ENCODE results near the gene ATXN7. TPM values are rescaled to one million over a fixed set of nuclear protein-coding genes. Genes with fewer than 3 reads are reported as not detected.

ATXN7 gene
- polyA plus RNA-seq, 1 donor from 2014 or later, result 6.7 TPM

DNA sequence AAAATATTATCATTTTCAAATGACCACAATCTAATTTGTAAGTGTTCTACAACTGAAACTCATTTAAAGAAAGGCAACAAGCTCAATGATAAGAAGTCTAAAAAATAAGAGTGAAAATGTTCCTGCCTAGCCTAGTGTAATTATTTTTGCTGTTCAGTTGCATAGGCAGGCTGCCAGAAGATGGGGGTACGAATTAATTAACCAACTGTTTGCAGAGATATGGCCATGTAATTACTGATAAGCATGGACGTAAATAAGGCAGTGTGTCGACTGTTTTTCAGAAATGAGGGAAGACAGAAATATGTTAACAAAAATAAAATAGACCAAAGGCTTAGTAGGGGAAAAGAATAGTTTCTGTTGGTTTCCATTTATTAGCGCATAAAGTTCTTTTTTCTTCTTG, 73.3 kb downstream of the ATXN7 start (continued):
- TF ChIP-seq, protein P1, sequence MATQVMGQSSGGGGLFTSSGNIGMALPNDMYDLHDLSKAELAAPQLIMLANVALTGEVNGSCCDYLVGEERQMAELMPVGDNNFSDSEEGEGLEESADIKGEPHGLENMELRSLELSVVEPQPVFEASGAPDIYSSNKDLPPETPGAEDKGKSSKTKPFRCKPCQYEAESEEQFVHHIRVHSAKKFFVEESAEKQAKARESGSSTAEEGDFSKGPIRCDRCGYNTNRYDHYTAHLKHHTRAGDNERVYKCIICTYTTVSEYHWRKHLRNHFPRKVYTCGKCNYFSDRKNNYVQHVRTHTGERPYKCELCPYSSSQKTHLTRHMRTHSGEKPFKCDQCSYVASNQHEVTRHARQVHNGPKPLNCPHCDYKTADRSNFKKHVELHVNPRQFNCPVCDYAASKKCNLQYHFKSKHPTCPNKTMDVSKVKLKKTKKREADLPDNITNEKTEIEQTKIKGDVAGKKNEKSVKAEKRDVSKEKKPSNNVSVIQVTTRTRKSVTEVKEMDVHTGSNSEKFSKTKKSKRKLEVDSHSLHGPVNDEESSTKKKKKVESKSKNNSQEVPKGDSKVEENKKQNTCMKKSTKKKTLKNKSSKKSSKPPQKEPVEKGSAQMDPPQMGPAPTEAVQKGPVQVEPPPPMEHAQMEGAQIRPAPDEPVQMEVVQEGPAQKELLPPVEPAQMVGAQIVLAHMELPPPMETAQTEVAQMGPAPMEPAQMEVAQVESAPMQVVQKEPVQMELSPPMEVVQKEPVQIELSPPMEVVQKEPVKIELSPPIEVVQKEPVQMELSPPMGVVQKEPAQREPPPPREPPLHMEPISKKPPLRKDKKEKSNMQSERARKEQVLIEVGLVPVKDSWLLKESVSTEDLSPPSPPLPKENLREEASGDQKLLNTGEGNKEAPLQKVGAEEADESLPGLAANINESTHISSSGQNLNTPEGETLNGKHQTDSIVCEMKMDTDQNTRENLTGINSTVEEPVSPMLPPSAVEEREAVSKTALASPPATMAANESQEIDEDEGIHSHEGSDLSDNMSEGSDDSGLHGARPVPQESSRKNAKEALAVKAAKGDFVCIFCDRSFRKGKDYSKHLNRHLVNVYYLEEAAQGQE (IDR thresholded peaks at IDR 0.05; ENCODE audit: borderline replicate concordance), result no peak

DNA sequence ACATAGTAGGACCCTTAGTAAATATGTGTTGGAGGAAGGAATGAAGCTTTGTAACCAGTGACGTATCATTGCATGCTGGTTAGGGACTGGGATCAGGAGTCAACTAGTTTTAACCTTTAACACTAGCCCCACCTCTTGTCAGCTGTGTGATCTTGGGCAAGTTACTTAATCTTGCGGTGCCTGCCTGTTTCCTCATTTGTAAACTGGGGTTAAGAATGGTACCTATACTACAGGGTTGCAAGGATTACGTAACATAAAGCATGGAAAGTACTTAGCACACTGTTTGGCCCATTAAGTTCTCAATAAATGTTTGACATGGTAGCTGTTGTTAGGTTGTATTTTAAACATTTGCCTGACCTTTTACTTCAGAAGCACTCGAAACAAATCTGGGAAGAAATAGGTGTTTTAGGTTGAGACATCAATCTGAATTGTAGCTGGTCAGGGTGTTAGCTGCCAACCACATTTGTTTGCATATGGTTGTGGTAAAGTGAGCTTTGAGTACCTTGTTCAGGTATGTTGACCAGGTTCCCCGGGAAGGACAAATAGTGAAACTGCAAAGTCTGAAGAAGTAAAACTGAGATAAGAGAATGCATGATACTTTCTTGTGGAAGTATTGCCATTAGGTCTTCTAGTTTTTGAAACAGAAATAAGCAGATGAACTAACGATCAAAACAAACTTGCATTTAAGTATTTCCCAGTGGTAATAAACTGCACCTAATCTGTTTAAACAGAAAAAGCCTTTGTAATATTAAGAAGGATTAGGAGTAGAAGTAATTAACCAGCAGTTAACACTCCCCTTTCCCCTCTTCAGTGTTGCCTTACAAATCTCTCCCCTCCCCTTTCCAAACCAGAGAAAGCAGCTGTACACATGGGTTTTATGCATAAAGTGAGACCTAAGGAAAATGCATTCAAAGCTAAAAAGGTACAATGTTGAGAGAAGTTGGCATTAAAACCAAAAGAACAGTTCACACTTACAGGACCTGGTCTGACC, 74.3 kb downstream of the ATXN7 start:
- H3K4me2 ChIP-seq (ENCODE audit: low read length), result no peak overlapping the region
- no peaks in the 10 kb centered on the region for H3F3A ChIP-seq (ENCODE audit: insufficient read depth, low read length, poor library complexity, severe bottlenecking)
- no peaks in the 10 kb centered on the region for H3K9me2 ChIP-seq (ENCODE audit: insufficient read depth, low read length)
- H2AFZ ChIP-seq (ENCODE audit: low read depth, low read length), result no peak overlapping the region
- no peaks in the 10 kb centered on the region for H3K27me3 ChIP-seq (ENCODE audit: insufficient read depth, low read depth, low read length)
- no peak overlapping the region for H3K27ac ChIP-seq (ENCODE audit: low read length)
- no peak overlapping the region for H3K9ac ChIP-seq (ENCODE audit: low read length)
- H4K20me1 ChIP-seq (ENCODE audit: insufficient read depth), result no peaks in the 10 kb centered on the region
- TF ChIP-seq EZH2 (IDR thresholded peaks at IDR 0.05; ENCODE audit: borderline replicate concordance, insufficient read depth, low read length, poor library complexity, severe bottlenecking), result no peak
- no peak for TF ChIP-seq POLR2AphosphoS5 (IDR thresholded peaks at IDR 0.05)
- no peak for TF ChIP-seq SMC3 (conservative IDR thresholded peaks at IDR 0.05; ENCODE audit: poor library complexity)
- no peak for TF ChIP-seq RAD21 (conservative IDR thresholded peaks at IDR 0.05)
- no peak for TF ChIP-seq TAF1 (IDR thresholded peaks at IDR 0.05; ENCODE audit: low read depth)
- TF ChIP-seq EP300 (conservative IDR thresholded peaks at IDR 0.05; ENCODE audit: poor library complexity, severe bottlenecking), result no peak
- TF ChIP-seq, protein P1 (IDR thresholded peaks at IDR 0.05; ENCODE audit: borderline replicate concordance), result no peak
- TF ChIP-seq MXI1 (conservative IDR thresholded peaks at IDR 0.05; ENCODE audit: poor library complexity, severe bottlenecking), result no peak
- TF ChIP-seq, protein P2, sequence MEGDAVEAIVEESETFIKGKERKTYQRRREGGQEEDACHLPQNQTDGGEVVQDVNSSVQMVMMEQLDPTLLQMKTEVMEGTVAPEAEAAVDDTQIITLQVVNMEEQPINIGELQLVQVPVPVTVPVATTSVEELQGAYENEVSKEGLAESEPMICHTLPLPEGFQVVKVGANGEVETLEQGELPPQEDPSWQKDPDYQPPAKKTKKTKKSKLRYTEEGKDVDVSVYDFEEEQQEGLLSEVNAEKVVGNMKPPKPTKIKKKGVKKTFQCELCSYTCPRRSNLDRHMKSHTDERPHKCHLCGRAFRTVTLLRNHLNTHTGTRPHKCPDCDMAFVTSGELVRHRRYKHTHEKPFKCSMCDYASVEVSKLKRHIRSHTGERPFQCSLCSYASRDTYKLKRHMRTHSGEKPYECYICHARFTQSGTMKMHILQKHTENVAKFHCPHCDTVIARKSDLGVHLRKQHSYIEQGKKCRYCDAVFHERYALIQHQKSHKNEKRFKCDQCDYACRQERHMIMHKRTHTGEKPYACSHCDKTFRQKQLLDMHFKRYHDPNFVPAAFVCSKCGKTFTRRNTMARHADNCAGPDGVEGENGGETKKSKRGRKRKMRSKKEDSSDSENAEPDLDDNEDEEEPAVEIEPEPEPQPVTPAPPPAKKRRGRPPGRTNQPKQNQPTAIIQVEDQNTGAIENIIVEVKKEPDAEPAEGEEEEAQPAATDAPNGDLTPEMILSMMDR (IDR thresholded peaks at IDR 0.05; ENCODE audit: poor library complexity, severe bottlenecking), result no peak
- no peaks in the 10 kb centered on the region for H3K36me3 ChIP-seq (ENCODE audit: insufficient read depth, low read length)
- no peaks in the 10 kb centered on the region for H3K9me3 ChIP-seq (ENCODE audit: low read length)
- H3K4me3 ChIP-seq (ENCODE audit: low read length), result no peak overlapping the region
- H3K79me2 ChIP-seq (replicated peaks; ENCODE audit: insufficient read depth, low read length), result no peaks in the 10 kb centered on the region
